Stimulated activated naive CD4-positive, alpha-beta T cell (primary cell): ENCODE results near the gene CRAT.

Source experiments
- DNase-seq, 6 experiments: peaks; one replicate each; lab custom pipeline; 2025; lab: John Stamatoyannopoulos, UW

The CRAT gene

GRCh38 chr9:129089246-129089645 is 21.3 kb downstream of the CRAT start:
- no peak for DNase-seq

DNA sequence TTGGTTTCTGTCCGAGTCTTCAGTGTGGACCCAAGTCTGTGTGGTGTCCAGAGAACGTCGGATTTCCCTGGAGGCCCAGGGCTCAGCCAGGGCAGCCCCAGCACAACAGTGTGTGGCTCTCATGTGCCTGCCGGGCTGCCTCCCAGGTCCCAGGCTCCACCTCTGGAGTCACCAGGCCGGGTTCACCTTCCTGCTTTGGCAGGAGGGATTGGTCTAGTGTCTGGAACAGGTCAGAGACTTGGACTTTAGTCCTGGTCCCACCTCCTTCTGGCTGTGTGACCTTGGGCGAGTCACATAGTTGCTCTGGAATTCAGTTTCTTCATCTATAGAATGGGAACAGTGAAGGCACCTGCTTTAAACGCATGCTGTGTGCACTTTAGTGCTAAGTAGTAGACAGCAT is 26.5 kb downstream of the CRAT start:
- no peak for DNase-seq

- DNase-seq: no peak
Measured at GRCh38 chr9:129081388-129081904, 29.1 kb downstream of the CRAT start.

- DNase-seq: peak; percentile 97 to 100 (median 98)
Measured at GRCh38 chr9:129080601-129081387, 29.8 kb downstream of the CRAT start, which contains the start of gene DOLPP1. TSS of gene DOLPP1 (plus strand) at chr9:129081111. CDS start at chr9:129081132, 21 bp downstream.

DNA sequence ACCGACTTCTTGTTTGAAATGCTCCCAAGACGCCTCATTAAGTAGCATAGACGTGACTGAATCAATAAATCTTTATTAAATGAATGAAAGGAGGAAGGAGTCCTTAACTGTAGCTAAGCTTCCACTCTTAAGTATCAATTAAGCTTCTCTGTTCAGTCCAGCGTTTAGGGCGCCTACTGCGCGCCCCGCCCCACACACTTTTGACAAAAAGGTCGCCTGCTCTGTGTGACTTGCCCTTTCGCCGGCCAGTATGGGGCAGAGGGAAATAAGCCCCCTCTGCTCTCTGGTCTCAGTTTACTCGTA is 30.3 kb downstream of the CRAT start:
- DNase-seq: no peak

GRCh38 chr9:129079829-129080228 is 30.8 kb downstream of the CRAT start:
- no peak for DNase-seq

DNA sequence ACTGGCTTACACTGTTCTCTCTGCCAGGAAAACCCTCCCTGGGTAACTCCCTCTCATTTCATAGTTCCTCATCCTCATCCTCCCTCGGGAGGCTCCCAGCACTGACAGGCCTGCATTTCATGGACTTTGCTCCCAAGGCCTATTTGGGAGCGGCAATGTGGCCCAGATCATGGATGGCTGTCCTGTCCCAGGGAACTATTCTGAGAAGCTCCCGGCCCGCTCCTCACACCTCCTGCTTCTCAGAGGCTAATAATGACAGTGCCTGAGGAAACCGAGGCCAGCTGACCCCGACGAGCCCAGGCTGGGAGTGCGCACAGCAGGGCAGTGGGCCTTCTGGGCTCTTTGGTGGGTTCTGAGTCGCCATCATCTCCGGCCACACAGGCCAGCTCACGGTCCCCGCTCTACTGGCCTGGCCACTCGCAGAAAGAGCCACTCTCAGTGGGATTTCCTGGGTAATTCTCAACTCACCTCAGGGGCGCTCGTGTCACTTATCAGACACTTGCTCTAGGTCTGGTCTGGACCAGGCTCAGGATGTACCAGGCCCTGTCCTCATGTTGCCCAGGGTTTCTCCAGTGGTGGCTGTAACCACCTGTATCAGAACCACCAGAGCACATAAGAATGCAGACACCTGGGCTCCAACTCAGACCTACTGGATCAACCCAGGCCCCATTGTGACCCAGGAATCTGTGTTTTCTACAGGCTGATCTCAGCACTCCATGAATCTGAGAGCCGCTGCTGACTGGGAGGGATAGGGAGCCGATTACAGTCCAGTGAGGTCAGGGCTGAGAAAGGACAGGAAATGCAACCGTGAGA is 31.7 kb downstream of the CRAT start:
- DNase-seq: no peak

DNA sequence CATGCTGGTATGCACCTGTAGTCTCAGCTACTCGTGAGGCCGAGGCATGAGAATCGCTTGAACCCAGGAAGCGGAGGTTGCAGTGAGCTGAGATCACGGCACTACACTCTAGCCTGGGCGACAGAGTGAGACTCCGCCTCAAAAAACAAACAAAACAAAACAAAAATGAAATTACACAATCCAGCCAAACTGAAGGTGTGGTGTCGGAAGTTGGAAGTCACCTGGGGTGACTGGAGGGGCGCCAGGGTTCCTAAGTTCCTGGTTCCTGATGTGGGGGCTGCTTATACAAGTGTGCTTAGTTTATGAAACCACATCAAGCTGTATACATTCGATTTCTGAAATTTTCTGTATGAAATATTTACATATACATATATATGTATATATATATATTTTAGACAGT is 33.4 kb downstream of the CRAT start:
- DNase-seq: no peak

DNA sequence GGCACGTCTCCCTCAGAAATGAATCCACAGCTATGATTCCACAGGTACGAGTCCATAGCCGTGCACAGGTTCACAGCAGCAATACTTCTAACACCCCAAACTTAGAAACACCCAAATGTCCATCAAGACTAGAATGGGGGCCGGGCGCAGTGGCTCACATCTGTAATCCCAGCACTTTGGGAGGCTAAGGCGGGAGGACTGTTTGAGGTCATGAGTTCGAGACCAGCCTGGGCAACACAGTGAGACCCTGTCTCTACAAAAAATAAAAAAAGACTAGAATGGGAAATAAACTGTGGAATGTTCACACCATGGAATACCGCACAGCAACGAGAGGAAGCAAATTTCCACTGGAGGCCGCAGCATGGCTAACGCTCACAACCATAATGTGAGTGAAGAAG is 34.0 kb downstream of the CRAT start:
- DNase-seq: no peak

DNA sequence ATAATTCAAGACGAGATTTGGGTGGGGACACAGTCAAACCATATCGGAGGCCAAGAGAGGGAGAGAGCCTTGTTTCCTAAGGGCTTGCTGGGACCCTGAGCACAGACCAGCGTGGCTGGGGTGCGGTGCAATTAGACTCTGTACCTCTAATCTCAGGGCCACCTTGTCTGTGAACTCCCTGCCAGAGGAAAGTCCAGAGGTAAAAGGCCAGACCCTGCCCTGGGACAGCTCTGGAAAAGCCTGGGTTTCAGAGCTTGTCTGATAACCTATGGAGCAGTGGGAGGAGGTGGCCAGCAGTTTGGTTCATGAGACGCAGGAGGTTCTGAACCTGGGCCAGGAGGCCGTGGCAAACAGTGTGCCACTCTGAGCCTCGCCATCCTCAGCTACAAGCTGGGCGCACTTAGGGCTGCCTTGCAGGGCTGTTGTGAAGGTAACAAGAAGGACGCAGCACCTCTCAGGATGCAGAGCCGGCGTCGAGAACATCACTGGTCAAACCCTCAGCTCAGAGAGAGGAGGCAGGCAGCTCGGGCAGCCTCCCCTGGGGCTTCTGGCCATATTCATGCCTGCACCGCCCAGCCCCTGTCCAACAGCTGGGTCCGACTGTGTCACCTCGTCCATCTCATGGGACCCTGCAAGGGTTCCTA is 34.5 kb downstream of the CRAT start:
- DNase-seq: no peak

- no peak for DNase-seq
Measured at GRCh38 chr9:129074106-129074505, 36.5 kb downstream of the CRAT start.

DNA sequence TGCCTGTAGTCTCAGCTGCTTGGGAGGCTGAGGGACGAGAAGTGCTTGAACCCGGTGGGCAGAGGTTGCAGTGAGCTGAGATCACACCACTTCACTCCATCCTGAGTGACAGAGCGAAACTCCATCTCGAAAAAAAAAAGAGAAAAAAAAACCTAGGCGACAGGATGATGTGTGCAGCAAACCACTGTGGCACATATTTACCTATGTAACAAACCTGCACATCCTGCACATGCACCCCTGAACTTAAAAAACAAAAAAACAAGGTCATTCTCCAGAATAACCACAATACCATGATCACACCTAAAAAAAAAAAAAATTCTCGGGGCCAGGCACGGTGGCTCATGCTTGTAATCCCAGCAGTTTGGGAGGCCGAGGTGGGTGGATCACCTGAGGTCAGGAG is 37.2 kb downstream of the CRAT start:
- peak in 1 of 6 experiments; percentile 3 for DNase-seq

- no peak for DNase-seq
Measured at GRCh38 chr9:129072171-129072570, 38.4 kb downstream of the CRAT start.

DNA sequence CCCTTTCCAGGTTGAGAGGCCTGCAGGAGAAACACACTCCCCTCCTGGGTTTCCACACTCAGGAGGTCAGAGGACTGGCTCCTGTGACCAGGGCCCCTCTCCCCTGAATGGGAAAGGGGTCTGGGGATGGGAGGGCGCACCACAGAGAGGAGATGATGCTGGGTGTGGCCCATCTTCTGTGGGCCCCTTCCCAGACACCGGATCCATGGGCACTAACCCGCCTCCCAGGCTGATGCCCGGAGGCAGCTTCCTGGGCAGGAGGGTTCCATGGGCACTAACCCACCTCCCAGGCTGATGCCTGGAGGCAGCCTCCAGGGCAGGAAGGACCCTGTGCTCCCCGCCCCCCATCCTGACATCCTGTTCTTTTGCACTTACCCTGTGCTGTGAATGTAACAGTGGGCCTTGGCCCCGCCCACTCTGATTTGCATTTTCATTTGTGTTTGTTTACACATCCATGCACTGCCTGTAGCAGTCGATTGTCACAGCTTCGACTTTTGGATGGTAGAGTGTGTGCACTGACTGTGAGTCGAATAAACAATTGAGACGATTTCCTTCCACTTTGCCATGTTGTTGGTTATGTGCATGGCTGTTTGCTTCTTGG is 39.0 kb downstream of the CRAT start:
- DNase-seq: peak in 4 of 6 experiments; percentile 22 to 32 (median 27)

DNA sequence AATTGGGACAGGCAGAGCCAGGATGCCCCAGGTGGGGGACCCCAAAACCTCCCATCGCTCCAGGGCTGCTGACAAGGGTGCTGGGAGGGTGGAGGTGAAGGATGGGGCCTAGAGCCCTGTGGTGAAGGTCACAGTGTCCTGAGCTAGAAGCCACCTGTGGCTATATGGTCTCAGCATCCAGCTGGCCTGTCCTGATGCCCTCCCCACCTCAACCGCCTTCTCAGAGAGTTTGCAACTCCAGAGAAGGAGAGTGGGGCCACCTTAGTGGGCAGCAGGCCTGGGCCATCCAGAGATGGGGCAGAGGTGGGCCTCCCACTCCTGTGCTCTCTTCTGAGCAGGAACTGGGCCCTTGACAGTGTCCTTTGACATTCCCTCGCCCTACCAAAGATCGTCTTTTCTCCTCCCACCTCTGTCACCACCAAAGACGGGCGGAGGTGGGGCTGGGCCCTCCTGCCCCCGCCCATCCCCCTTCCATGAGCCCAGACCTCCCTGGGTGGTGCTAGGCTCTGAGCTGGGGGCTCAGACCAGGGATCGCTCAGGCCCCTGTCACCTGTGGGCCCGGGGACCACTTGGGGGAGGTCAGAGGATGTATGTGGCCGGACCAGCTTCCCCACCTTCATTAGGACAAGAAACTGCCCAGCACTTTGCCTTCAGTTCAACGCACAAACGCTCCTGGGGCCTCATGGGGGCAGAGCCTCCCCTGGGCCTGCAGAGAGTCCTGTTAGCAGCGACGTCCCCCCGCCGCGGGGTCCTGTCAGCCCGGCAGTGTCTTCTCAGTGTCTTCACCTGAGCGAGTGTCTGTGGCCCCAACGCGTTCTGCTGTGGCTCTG is 39.7 kb downstream of the CRAT start:
- DNase-seq: no peak

DNA sequence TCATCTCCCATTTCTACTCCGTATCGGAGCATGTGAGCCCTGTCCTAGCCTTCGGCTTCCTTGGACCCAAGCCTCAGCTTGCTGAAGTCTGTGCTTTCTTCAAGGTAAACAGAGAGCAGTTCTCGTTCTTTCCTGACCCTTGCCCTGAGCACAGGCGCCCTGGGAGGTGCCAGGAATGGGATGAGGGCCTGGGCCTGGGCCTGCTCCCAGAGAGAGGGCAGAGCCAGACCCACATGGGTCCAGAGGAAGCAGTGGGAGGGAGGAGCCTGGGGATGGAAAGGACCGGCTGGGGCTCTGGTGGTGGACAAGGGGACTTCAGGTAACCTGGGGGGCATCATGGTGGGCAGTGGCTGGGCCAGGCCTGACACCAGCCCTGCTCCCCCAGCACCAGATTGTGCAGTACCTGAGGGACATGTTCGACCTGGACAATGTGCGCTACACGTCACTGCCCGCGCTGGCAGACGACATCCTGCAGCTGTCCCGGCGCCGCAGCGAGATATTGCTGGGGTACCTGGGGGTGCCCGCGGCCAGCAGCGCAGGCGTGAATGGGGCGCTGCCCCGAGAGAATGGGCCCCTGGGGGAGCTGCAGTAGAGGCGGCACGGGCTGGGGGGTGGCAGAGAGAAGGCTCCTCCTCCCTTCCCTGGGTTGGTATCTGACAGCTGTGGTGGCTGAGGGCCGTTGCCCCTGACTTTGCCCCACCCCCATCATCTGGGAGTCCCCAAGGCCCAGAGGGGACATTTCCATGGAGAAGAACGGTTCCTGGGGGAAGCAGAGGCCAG is 40.5 kb downstream of the CRAT start:
- no peak for DNase-seq

GRCh38 chr9:129068990-129069861 is 41.4 kb downstream of the CRAT start:
- peak; percentile 13 to 58 (median 32) for DNase-seq

GRCh38 chr9:129068110-129068509 is 42.5 kb downstream of the CRAT start:
- DNase-seq: no peak

- DNase-seq: no peak
Measured at GRCh38 chr9:129064499-129064908, 46.1 kb downstream of the CRAT start.
